DMS114 treated with DMSO at 0.1 percent for 48 hours (cell line): ENCODE data around the gene ECEL1.

Experiments used
- DNase-seq: peaks from one replicate; lab custom pipeline; 2025; ENCODE audit not compliant: unreplicated experiment; lab: John Stamatoyannopoulos, UW

The ECEL1 gene

DNA sequence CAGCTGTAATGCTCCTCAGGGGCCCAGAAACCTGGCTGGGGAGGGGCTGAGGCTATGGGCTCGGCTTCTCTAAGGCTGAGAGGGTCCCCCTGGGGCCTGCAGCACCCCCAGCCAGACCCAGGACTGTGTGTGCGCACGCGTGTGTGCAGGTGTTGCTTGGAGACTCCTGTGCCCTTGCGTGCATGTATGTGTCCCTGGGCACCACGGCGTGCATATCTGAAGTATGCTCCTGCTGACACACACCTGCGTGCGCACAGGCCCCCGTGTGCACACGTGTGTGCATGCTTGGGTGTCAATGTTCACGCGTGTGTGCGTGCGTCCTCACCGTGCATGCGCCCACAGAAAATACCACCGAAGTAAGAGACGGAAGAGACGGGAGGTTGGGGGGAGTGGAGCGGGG lies 14.9 kb upstream of the ECEL1 start:
- no peak for DNase-seq

DNA sequence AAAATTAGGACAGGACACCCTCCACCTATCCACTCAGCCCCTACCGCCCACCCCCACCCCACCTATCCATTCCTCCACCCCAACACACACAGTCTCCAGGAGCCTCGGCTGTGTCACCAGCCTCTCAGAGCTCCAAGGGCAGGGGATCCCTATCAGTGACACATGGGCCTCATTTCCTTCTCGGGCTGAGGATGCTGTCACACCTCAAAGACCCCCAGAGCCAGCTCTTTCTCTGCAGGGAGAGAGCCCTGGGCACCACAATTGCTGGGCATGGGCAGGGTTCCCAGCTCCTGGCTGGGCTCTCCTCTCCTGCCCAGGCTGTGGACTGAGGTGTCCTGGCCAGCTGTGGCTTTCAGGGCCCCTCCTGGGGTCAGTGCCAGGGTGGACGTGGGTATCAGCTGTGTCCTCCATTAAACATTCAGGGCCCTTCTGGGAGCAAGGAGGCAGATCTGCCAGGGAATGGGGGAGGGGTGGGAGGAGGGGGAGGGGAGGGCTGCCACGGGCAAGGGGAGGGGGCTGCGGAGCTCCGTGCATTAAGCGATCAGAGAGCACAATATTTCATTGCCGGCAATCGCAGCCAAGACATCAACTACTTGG lies 14.3 kb upstream of the ECEL1 start:
- DNase-seq, result no peak

DNA sequence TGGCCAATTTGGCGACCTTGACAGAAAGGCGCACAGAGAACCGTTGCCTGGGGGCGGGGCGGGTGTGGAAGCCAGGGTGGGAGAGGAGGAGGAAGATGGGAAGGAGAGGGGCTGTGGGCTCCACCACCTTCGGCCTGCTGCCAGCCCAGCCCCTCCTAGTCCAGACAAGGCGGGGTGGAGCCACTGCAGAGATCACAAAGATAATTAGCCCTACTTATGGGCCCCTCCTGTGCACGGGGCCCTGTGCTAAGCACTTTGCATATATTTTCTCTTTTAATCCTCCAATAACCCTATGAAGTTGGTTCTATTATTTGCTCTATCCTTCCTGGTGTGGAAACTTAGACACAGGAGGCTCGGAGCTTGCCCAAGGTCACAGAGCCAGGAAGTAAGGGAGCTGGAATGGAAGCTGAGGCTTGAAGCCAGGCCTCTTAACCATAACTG lies 13.7 kb upstream of the ECEL1 start:
- DNase-seq, result no peak

DNA sequence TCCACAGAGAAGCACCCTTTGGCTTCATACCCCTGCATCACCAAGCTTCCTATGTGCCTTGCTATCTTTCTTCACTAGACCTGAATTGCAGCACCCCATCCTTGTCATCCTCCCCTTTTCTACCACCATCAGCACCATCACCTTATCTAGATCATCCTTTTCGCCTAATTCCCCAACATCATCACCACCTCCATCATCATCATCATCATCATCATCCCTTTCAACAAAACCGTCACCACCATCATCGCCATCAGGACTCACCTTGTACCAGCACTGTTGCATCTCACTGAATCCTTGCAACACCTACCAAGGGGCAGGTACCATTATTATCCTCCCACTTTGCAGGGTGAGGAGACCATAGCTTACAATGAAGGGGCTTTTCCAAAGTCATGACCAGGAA lies 10.8 kb upstream of the ECEL1 start:
- no peak for DNase-seq

DNA sequence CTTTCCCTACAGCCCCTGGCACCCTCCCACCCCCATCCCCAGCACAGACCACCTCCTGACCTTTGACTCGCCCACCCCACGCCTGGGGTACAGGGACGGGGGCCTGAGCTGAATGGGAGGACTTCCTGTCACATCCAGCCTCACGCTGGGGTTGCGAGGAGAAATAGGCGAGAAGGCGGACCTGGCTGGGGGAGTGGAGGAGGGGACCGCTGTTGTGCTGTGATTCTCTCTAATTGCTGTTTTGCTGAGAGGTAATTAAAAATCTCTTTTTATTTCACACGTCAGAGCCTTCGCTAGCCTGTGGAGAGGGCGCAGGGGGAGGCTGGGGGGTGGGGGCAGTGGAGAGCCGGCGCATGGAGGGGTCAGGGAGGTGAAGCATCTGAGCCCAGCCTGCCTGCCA lies 9.7 kb upstream of the ECEL1 start:
- DNase-seq, result no peak

DNA sequence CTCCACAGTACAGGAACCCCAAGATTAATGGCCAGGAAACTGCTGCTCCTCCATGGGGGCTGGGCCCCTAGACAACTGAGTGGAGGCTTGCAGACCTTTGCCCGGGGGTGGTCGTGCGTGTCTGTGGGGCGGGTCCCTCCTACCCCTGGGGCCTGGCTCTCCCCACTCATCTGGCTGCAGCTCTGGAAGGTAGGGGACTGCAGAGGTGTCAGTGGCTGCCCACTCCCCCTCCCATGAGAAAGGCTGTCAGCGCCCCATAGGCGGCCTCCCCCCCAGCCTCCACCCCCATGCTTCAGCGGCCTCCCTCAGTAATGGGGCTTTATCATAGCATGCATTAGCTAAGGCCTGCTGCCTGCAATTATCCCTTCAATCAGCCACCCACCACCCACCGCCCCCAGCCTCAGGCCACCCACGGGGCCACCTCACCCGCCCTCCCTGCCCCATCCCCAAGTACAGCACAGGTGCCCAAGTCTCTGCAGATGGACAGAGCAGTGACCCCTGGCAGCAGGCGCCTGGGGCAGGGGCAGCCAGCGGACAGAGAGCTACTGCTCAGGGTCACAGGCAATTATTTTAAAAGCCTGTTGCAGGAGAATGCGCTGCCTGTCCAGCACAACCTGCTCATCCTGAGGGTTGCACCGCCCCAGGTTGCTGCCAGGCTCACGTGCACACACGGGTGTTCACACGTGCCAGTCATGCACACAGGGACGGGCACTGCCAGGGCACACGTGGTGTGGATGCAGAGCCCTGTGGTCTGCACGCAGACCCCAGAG lies 9.1 kb upstream of the ECEL1 start:
- no peak for DNase-seq

DNA sequence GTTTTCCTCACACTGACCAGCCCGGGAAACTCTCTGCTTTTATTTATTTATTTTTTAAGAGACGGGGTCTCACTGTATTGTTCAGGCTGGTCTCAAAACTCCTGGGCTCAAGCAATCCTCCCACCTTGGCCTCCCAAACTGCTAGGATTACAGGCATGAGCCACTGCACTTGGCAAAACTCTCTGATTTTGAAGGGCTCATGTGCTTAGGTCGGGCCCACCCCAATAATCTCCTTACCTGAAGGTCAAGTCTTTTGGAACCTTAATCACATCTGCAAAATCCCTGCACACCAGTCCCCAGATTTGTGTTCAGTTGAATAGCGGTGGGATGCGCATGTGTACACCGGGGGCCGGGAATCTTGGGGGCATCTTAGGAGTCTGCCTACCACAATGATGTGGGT lies 7.7 kb upstream of the ECEL1 start:
- DNase-seq, result no peak

DNA sequence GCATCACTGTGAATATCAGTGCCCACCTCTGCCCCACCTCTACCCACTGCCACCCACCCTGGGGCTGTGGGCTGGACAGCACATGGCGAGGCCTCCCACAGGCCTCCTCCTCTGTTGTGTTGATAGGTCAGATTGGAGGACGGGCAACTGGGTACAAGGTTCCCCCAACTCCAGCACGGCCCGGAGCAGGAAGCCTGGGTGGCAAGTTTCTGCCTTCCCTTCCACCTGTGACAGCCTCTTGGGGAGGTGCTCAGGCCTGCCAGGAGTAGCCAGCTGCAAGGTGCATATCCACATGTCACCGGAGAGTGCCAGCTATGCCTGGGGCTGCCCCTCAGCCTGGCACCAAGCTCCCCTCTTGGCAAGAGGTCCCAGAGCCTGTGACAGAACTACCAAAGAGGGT lies 6.9 kb upstream of the ECEL1 start:
- DNase-seq, result no peak

DNA sequence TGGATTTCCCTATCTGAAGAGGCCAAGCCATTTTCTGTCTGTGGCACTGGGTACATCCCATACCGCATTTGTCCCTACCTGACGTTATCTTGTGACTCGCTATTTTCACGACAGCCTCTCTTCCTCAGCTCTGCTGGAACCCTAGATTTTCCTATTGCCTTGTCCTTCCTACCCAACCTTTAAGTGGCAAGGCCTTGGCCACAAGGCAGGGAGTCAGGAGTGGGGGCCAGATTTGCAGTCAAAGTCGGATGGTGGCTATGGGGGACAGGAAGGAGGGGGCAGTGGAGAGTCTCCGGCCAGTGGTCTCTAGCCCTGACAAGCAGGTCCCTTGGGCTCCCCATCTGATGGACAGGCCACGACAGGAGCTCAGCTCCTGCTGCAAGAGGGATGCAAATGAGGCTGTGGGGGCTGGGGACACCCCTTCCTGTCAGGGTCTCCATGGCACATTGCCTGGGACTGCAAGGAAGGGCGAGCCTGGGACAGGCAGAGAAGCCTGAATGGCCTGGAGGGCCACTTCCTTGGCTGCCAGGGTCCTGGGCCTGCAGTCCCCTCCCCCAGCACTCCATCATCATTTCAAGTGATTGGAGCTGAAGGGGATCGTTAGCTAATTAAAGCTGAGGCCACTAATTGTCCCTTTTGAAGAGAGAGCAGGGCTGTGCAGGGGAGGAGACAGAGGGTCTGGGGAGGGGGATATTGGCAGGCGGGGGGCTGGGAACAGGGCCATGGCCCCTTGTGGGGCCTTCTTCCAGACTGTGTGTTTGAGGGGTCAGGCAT lies 6.3 kb upstream of the ECEL1 start:
- DNase-seq, result no peak

DNA sequence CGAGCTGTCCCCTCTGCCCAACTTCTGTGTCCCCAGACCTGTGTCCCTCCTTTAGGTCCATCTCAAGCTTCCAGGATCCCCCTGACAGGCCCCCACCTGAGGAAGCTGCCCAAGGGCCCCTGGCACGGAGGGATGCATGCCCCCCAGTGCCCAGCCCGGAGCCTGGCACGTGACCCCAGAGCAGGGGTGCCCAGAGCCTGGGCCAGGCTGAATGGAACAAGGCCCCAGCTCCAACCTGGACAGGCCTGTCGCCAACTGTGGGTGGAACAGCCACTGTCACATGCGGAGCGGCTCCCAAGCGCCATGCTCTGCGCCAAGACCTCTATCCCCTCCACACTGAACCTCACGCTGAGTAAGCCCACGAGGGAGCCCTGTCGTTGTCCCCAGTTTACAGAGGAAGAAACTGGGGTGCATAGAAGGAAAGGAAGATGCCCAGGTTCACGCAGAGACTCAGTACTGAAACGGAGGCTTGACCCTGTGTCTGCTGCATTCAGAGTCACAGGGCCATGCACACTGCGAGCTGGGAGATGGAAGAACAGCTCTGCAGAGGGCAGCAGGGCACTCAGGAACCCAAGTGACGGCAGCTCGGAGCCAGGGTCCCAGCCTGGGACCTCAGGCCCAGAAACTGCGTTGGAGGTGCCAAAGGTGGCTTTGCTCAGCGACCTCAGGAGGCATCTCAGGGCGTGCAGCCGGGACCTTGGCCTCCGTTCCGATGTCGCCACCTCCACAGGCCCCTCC lies 5.5 kb upstream of the ECEL1 start:
- no peak for DNase-seq

DNA sequence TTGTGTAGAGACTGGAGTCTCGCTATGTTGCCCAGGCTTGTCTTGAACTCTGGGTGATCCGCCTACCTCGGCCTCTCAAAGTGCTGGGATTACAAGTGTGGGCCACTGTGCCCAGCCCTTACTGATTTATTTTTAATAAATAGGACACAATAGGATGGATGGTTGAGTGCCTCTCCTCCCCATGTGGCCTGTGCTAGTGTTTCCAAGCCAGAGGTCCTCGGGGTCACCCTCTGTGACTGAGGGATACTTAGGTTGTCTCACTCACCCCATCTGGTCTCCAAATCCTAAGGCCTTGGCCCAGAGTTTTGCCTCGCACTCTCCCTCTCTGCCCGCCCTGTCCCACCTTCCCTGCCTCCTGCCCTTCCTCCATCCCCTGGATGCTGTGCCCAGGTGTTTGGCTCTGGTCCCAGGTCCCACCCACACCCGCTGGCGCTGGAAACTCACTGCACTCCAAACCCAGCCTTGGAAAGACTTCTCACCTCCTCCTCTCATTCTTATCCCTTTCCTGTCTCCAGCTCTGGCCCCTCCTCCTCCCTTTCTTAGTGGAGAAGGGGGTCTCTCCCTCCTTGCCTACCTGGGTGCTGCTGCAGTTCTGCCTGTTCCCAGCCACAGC lies 4.7 kb upstream of the ECEL1 start:
- DNase-seq, result no peak

DNA sequence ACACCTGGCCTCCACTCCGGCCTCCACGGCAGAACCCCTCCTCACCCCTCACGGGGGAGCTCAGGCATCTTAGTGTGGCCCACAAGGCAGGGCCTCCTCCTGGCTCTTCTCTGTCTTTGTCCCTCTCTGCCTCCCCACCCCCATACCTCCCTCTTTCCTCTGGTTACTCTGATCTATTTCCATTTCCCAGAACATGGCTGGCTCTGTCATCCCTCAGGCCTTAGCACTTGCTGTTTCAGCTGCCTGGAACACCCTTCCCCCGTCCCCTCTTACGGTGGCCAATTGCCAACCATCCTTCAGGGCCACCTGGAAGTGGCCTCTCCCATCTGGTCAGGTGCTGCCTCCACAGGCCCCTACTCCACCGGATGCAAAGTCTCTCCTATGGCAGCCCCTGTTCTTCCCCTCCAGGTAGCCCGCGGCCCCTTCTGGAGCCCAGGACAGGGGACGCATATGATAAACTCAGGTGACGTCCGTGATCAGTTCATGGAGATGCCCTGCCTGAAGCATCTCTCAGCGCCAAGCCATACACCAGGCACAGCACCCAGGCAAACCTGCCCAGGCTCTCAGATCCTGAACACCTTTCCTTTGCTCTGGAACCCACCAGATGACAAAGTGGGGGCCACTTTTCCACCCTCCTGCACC lies 3.6 kb upstream of the ECEL1 start:
- DNase-seq, result no peak

DNA sequence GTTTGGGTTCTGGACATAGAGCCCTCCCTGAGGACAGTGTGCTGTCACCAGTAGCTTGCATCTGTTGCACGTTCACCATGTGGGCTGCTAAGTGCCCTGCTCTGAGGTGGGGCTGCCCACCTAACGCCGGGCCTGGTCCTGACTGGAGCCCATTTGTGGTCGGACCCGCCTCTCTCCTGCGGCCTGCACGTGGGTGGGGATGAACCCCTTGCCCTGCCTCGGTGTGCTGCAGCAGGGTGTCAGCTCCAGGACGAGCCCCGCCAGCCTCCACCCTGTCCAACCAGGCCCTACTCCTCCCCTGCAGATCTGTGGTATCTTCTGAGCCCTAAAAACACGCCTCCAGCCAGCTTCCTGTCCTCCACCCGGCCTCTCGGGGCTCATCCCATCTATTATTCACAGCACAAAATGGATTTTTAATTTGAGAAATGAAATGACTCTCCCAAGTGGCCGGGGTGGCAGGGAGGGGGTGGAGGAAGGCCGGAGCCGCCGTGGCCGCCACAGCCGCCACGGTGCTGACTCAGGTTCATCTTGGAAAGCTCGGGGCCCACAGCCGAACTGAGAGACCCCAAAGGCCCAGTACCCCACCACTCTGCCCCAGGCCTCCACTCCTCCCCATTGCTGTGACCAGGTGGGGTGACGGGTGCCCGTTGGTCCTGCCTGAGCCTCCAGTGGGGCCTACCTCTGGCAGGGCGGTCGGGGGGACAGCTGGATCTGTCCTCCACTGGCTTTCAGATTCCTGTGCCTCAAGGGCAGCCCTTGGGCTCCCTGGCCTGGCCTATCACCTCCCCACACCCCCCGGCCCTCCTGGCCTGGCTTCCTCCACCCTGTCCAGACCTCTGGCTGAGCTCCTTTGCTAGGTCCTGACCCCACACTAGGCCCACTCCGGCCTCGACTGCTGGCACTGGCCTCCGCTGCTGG lies 2.8 kb upstream of the ECEL1 start:
- no peak for DNase-seq

DNA sequence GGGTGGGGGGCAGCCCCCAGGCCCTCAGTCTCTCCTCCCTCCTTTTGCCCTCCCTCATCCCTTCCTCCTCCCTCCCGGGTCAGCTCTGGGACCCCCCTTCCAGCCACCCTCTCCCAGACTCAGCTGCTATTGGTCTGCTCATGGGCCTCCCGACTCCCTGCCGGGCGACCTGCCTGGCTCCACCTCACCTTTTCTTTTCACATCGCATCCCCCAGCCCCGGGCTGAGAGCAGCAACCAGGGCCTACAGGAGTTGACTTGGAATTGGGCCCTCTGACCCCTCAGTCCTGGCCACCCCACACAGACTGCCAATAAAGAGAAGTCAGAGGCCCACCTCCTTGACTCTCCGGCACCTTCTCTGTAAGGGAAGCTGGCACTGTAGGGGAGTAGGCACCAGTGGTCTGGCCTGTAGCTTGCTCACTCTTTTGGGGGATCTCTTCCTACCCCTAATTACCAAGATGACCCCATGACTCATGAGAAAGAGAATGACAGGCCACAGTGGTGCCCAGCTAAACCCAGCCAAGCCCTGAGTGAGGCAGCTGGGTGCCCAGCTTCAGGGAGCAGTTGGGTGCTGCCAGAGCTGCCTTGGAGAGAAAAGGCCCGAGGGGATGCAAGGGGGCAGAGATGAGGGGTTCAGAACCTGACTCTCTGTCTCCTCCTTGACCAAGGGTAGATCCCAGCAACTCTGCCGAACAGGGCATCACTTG lies 2.0 kb upstream of the ECEL1 start:
- DNase-seq, result no peak

DNA sequence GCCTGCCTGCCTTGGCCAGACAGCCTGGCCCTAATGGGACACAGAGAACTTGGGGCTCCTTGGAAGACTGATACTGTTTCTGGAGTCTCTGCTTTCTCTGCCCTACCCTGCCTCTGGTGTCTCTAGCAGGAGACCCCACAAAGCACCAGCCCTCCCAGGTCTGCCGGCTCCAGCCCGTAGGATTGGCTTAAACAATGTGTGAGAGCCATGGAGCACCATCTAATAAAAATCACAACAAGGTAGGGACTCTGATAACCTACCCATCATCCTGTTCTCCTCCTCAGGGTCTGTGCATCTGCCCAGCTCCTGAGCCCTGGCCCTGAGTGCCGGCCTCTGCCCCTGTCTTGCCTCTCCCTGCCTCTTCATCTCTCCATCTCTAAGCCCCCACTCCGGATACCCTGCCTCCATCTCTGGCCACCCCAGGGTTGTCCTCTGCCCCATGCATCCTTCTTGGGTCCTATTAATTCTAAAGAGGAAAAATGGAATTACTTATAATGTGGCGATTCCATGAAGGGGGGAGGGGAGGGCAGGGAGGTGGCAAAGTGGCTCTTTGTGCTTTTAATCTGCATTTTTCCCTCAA lies 1.2 kb upstream of the ECEL1 start:
- DNase-seq, result no peak

DNA sequence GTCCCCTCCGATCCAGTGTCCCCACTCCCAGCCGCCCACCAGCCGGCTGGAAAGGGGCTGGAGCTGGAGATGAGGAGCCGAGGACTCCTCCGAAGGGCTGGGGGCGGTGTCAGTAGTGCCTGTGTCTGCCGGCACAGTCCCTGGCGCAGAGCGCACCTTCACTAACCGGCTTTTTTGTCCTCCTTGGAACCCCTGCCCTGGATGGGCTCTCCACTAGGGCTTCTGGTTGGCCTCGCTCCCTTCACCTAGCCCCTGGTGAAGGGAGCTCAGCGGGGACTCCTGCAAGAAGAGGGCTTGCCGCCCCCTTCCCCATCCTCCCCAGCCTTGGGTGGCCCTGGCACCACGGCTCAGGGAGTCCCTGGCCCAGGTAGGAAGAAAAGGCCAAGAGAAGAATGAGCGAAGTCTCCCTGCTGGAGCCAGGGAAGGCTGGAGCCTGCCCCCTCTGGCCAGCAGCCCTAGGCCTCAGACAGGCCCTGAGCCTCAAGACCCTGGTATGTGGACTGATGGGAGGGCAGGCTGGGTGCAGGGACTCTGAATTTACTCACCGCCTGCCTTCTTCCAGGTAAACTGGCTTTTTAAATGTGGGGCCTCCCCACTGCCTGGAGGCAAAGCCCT lies 570 bp upstream of the ECEL1 start:
- no peak for DNase-seq

DNA sequence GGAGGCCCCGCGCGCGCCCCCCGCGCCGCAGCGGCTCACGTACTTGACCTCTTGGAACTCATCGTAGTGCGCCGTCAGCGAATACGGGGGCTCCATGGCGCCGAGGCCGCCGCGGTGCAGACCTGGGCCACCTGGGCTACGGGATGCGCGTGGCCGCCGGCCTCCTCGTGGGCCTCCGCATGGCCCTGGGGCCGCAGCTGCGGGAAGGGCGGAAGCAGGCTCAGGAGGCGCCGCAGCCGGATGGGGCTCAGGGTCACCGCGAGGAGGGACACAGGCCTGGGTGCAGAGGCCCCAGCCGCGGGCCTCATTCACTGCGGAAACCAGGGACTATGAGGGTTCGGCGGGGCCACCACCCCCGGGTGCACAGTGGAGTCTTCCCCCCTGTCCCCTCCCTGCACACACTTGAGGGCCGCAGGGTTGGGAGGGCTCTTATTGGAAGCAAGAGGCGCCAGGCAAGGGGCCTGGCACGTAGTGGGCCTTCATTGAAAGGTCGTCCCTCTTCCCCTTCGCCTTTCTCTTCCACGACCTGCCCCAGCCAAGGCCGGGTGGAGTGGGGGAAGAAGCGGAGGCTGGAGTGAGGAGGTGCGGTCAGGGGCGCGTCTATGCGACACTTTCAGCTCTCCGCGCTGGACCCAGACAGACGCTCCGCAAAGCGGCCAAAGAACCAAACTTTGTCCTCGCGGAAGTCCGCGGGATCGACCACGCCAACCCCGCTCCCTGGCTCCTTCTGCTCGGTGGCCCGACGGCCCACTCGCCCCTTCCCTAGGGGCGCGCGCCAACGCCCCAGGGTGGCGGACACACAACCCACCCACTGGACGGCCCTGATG lies 863 bp downstream of the ECEL1 start:
- DNase-seq, result no peak
